Keratinocyte (primary cell): ENCODE results near the gene SETD7.

Source experiments
- CTCF ChIP-seq, 3 experiments: IDR thresholded peaks in 1 of 3; conservative IDR thresholded peaks in 1 of 3; optimal IDR thresholded peaks in 1 of 3; 2 replicates in 2 of 3; 3 replicates in 1 of 3; pipeline versions ENCODE3 to v1.5.1; 2011; ENCODE audit warnings: low read length in 3 of 3, mild to moderate bottlenecking in 3 of 3, moderate library complexity in 2 of 3, control low read depth in 1 of 3, inconsistent platforms in 1 of 3; ENCODE audit not compliant: insufficient read depth in 2 of 3; ENCODE audit errors: extremely low read depth in 1 of 3
- EZH2 ChIP-seq: IDR thresholded peaks from one replicate; pipeline ENCODE4 v1.6.1; 2012; ENCODE audit warnings: inconsistent platforms, mild to moderate bottlenecking, low read length, moderate library complexity

- no peak for TF ChIP-seq CTCF (optimal IDR thresholded peaks at IDR 0.05 in 1 of 3, IDR thresholded peaks at IDR 0.05 in 1 of 3, conservative IDR thresholded peaks at IDR 0.05 in 1 of 3; ENCODE audit: extremely low read depth in 1 of 3, insufficient read depth in 2 of 3, low read length in 3 of 3)
- TF ChIP-seq EZH2: no peak
Measured at GRCh38 chr4:139451997-139452396, 104.0 kb downstream of the SETD7 start.
